ENCODE results near the gene CASK. TPM values are rescaled to one million over a fixed set of nuclear protein-coding genes. Genes with fewer than 3 reads are reported as not detected.
A peak's percentile ranks its signal among the peaks of the same experiment; 100 is the strongest.

CASK gene
- total RNA-seq, 2 experiments from 2014 or later, result 39.9 to 44.6 TPM

DNA sequence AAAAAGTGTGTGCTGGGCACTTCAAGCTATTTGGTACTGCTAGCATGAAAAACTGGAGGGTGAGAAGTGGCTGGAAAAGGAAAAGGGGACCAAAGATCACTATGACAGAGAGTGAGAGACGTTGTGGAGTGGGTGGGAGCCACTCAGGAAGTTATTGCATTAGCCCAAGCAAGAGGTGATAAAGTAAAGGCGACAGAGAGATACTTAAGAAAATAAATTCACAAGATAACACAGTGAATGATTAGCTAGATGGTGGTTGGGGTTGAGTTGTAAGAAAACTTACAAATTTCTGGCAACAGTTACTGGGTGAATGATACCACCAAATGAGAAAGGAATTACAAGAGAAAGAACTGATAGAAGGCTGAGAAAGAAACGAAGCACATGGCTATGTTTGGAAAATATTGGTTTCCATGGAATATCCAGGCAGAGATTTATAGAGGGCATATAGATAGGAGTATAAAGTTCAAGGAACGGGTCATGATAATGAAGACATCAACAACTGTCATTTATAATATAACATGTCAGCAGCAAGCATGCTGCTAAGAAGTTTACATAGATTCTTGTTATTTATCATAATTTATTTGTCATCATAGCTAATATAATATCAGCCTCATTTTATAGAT lies 60.7 kb downstream of the CASK start:
- intact Hi-C loops (cut with DNase I, micrococcal nuclease), result no loop called here
- H3K4me3 Mint-ChIP-seq, result peak overlapping the region; percentile 8
- H3K4me1 Mint-ChIP-seq (ENCODE audit: low read depth), result peaks cover 44% of the 10 kb centered on the region
- no peak overlapping the region for H3K27ac ChIP-seq (ENCODE audit: low read depth in 1 of 2, low read length in 2 of 2)
- H3K27me3 ChIP-seq (ENCODE audit: control insufficient read depth in 1 of 2, insufficient read depth in 2 of 2, low read length in 2 of 2), result no peaks in the 10 kb centered on the region
- TF ChIP-seq, protein P1, sequence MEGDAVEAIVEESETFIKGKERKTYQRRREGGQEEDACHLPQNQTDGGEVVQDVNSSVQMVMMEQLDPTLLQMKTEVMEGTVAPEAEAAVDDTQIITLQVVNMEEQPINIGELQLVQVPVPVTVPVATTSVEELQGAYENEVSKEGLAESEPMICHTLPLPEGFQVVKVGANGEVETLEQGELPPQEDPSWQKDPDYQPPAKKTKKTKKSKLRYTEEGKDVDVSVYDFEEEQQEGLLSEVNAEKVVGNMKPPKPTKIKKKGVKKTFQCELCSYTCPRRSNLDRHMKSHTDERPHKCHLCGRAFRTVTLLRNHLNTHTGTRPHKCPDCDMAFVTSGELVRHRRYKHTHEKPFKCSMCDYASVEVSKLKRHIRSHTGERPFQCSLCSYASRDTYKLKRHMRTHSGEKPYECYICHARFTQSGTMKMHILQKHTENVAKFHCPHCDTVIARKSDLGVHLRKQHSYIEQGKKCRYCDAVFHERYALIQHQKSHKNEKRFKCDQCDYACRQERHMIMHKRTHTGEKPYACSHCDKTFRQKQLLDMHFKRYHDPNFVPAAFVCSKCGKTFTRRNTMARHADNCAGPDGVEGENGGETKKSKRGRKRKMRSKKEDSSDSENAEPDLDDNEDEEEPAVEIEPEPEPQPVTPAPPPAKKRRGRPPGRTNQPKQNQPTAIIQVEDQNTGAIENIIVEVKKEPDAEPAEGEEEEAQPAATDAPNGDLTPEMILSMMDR (IDR thresholded peaks at IDR 0.05), result no peak
- no peaks in the 10 kb centered on the region for H3K9me3 Mint-ChIP-seq
- no peaks in the 10 kb centered on the region for H3K36me3 ChIP-seq (ENCODE audit: insufficient read depth, low read length)
- CTCF ChIA-PET, result interaction anchor here (1.7 kb wide), 1 partner anchor 10 kb away, joined by 7 read pairs; no protein-coding TSS in a partner anchor
- DNase-seq, result no peak
- no peaks in the 10 kb centered on the region for H3K27me3 Mint-ChIP-seq
- peaks cover 8% of the 10 kb centered on the region for H3K4me1 ChIP-seq (ENCODE audit: insufficient read depth, low read length)
- peaks cover 4% of the 10 kb centered on the region for H3K36me3 Mint-ChIP-seq (ENCODE audit: low read depth)
- no peak overlapping the region for H3K4me3 ChIP-seq (ENCODE audit: low read length)
- peak overlapping the region; percentile 68 for H3K27ac Mint-ChIP-seq
- no peaks in the 10 kb centered on the region for H3K9me3 ChIP-seq (ENCODE audit: control insufficient read depth in 1 of 2, insufficient read depth in 1 of 2, low read length in 2 of 2)
- POLR2A ChIA-PET, result no interaction called here
- no peak for ATAC-seq (ENCODE audit: poor library complexity)

DNA sequence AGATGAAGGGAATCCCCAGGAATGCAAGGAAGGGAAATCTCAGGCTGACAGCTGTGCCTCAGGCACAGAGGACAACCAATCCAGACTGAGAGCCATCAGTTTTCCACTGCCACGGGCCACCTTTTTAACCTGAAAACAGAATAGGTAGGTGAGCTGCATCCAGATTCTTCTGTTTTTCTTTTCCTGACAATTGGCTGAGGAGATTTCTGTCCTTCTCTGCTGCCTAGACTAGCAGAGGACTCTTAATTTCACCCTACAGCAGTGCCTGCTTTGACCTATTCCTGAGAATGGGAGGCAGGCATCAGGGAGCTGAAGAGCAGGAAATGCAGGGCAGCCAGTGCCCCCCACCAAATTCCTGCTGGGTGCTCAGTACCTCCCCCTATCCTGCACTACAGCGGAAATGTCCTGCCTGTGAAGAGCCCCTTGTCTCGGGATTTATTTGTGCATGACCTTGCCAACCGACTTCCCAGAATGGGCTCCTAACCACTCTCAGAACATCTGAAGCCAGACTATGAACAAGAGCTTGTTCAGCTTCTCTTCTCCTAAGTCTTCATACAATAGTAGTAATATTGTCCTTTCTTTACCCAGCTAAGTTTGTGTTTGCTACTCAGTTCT lies 65.1 kb downstream of the CASK start:
- Histone ChIP-seq H3K27ac (ENCODE audit: low read depth in 1 of 2, low read length in 2 of 2) (no peak overlapping the region), H3K4me1 (ENCODE audit: insufficient read depth, low read length) (peaks cover 10% of the 10 kb centered on the region), H3K36me3 (ENCODE audit: insufficient read depth, low read length) (no peaks in the 10 kb centered on the region), H3K9me3 (ENCODE audit: control insufficient read depth in 1 of 2, insufficient read depth in 1 of 2, low read length in 2 of 2) (no peaks in the 10 kb centered on the region), H3K4me3 (ENCODE audit: low read length) (no peak overlapping the region), H3K27me3 (ENCODE audit: control insufficient read depth in 1 of 2, insufficient read depth in 2 of 2, low read length in 2 of 2) (no peaks in the 10 kb centered on the region)
- Mint-ChIP-seq H3K27ac (no peak overlapping the region), H3K36me3 (ENCODE audit: low read depth) (peaks cover 18% of the 10 kb centered on the region), H3K9me3 (no peaks in the 10 kb centered on the region), H3K4me1 (ENCODE audit: low read depth) (peaks cover 27% of the 10 kb centered on the region), H3K4me3 (peak overlapping the region; percentile 15), H3K27me3 (no peaks in the 10 kb centered on the region)
- intact Hi-C loops (cut with DNase I, micrococcal nuclease), result no loop called here
- TF ChIP-seq, protein P1 (IDR thresholded peaks at IDR 0.05), result no peak
- DNase-seq, result no peak
- CTCF ChIA-PET, result no interaction called here
- POLR2A ChIA-PET, result no interaction called here
- no peak for ATAC-seq (ENCODE audit: poor library complexity)

DNA sequence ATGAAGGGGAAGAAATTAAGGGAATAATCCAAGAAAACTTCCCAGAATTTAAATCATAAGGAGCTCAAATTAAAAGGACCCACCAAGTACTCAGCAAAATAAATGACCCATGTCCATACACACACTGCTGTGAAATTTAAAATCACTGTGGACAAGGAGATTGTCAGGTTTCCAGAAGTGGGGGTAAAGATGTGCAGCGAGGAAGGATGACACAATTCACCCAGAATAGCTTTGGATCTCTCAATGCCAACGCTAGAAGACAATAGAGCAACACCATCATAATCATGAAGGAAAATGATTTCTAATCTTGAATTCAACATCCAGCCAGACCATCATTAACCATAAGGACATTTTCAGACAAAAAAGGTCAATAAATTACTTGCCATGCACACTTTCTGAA lies 65.7 kb downstream of the CASK start:
- DNase-seq (no peak), ATAC-seq (ENCODE audit: poor library complexity) (no peak)
- H3K4me3 Mint-ChIP-seq, result no peak overlapping the region
- Histone ChIP-seq H3K4me3 (ENCODE audit: low read length) (no peak overlapping the region), H3K9me3 (ENCODE audit: control insufficient read depth in 1 of 2, insufficient read depth in 1 of 2, low read length in 2 of 2) (no peaks in the 10 kb centered on the region), H3K36me3 (ENCODE audit: insufficient read depth, low read length) (peaks cover 3% of the 10 kb centered on the region), H3K27ac (ENCODE audit: low read depth in 1 of 2, low read length in 2 of 2) (no peak overlapping the region), H3K27me3 (ENCODE audit: control insufficient read depth in 1 of 2, insufficient read depth in 2 of 2, low read length in 2 of 2) (no peaks in the 10 kb centered on the region), H3K4me1 (ENCODE audit: insufficient read depth, low read length) (peaks cover 7% of the 10 kb centered on the region)
- CTCF ChIA-PET, result no interaction called here
- H3K4me1 Mint-ChIP-seq (ENCODE audit: low read depth), result peaks cover 21% of the 10 kb centered on the region
- POLR2A ChIA-PET, result no interaction called here
- TF ChIP-seq, protein P1 (IDR thresholded peaks at IDR 0.05), result no peak
- no peaks in the 10 kb centered on the region for H3K9me3 Mint-ChIP-seq
- peaks cover 22% of the 10 kb centered on the region for H3K36me3 Mint-ChIP-seq (ENCODE audit: low read depth)
- no peaks in the 10 kb centered on the region for H3K27me3 Mint-ChIP-seq
- intact Hi-C loops (cut with DNase I, micrococcal nuclease), result no loop called here
- no peak overlapping the region for H3K27ac Mint-ChIP-seq
